Astrocyte (in vitro differentiated cells and primary cell): Measurements from ENCODE around the gene ARAP2. TPM values are rescaled to one million over a fixed set of nuclear protein-coding genes. Genes with fewer than 3 reads are reported as not detected.

Experiments
- DNase-seq: peaks from one replicate; pipeline ENCODE4 v3.0.0-alpha.2; 2010; ENCODE audit warnings: low read depth
- FAIRE-seq: peaks from 2 replicates; lab custom pipeline; 2011; peaks lifted over from hg19 to GRCh38; lab: Jason Lieb, UNC
- H2AFZ ChIP-seq: 2 replicates; pipeline ENCODE4 v1.6.0; 2012; ENCODE audit warnings: low read depth, low read length, inconsistent platforms
- H3K27ac ChIP-seq: 2 replicates; pipeline ENCODE4 v1.5.1; 2011; ENCODE audit warnings: low read depth, low read length, inconsistent platforms
- H3K27me3 ChIP-seq: 2 replicates; pipeline ENCODE4 v1.6.0; 2011; ENCODE audit warnings: low read length, inconsistent platforms; ENCODE audit not compliant: insufficient read depth
- H3K36me3 ChIP-seq: 2 replicates; pipeline ENCODE4 v1.5.1; 2011; ENCODE audit warnings: low read length, inconsistent platforms; ENCODE audit not compliant: insufficient read depth
- H3K4me1 ChIP-seq: 2 replicates; pipeline ENCODE4 v1.5.1; 2011; ENCODE audit warnings: low read length, inconsistent platforms; ENCODE audit not compliant: insufficient read depth
- H3K4me2 ChIP-seq: 2 replicates; pipeline ENCODE4 v1.6.0; 2012; ENCODE audit warnings: low read length, inconsistent platforms
- H3K4me3 ChIP-seq: 2 replicates; pipeline ENCODE4 v1.5.1; 2011; ENCODE audit warnings: low read depth, mild to moderate bottlenecking, low read length, inconsistent platforms; ENCODE audit not compliant: insufficient read depth
- H3K79me2 ChIP-seq: 2 replicates; pipeline ENCODE4 v1.6.0; 2012; ENCODE audit warnings: mild to moderate bottlenecking, low read length, inconsistent platforms; ENCODE audit not compliant: insufficient read depth
- H3K9ac ChIP-seq: 2 replicates; pipeline ENCODE4 v1.6.0; 2012; ENCODE audit warnings: mild to moderate bottlenecking, low read length, inconsistent platforms
- H3K9me3 ChIP-seq: 2 replicates; pipeline ENCODE4 v1.5.1; 2012; ENCODE audit warnings: low read depth, mild to moderate bottlenecking, low read length, inconsistent platforms; ENCODE audit not compliant: insufficient read depth
- H4K20me1 ChIP-seq: 2 replicates; pipeline ENCODE4 v1.6.0; 2012; ENCODE audit warnings: low read length, inconsistent platforms; ENCODE audit not compliant: insufficient read depth
- H3K27ac Mint-ChIP-seq: one replicate; pipeline ENCODE4 v1.8.0; 2021; ENCODE audit warnings: mild to moderate bottlenecking, mixed read lengths; ENCODE audit not compliant: unreplicated experiment
- H3K27me3 Mint-ChIP-seq: one replicate; pipeline ENCODE4 v1.8.0; 2021; ENCODE audit warnings: low read depth, mixed read lengths; ENCODE audit not compliant: unreplicated experiment
- H3K36me3 Mint-ChIP-seq: one replicate; pipeline ENCODE4 v1.8.0; 2021; ENCODE audit warnings: low read depth, mixed read lengths; ENCODE audit not compliant: unreplicated experiment
- H3K4me1 Mint-ChIP-seq: one replicate; pipeline ENCODE4 v1.8.0; 2021; ENCODE audit warnings: low read depth, mixed read lengths; ENCODE audit not compliant: unreplicated experiment
- H3K4me3 Mint-ChIP-seq: one replicate; pipeline ENCODE4 v1.8.0; 2021; ENCODE audit warnings: mild to moderate bottlenecking, moderate library complexity, mixed read lengths; ENCODE audit not compliant: unreplicated experiment
- H3K9me3 Mint-ChIP-seq: one replicate; pipeline ENCODE4 v1.8.0; 2021; ENCODE audit warnings: mild to moderate bottlenecking, mixed read lengths; ENCODE audit not compliant: unreplicated experiment
- CTCF ChIP-seq: IDR thresholded peaks from 2 replicates; pipeline ENCODE4 v1.5.1; 2011; ENCODE audit warnings: low read depth, mild to moderate bottlenecking, inconsistent platforms, low read length, moderate library complexity; ENCODE audit not compliant: insufficient read depth
- EZH2 ChIP-seq: IDR thresholded peaks from 2 replicates; pipeline ENCODE4 v1.6.1; 2012; ENCODE audit warnings: mild to moderate bottlenecking, low read length, inconsistent platforms; ENCODE audit not compliant: insufficient read depth
- total RNA-seq: library from RNA; stranded (reverse); gene quantifications from 2 replicates; pipeline ENCODE4 v1.2.1, GENCODE V29; 2021

The ARAP2 gene
- total RNA-seq, 1 donor from 2014 or later: 9.6 TPM

- DNase-seq (no peak), FAIRE-seq (no peak)
- Histone ChIP-seq H4K20me1 (no peaks in the 10 kb centered on the region), H3K4me2 (no peak overlapping the region), H3K4me1 (no peaks in the 10 kb centered on the region), H3K4me3 (no peak overlapping the region), H3K27me3 (no peaks in the 10 kb centered on the region), H3K9me3 (no peaks in the 10 kb centered on the region), H3K9ac (no peak overlapping the region), H3K27ac (no peak overlapping the region), H3K36me3 (no peaks in the 10 kb centered on the region), H2AFZ (no peak overlapping the region), H3K79me2 (no peaks in the 10 kb centered on the region)
- Mint-ChIP-seq H3K4me1 (no peaks in the 10 kb centered on the region), H3K27me3 (no peaks in the 10 kb centered on the region), H3K9me3 (no peaks in the 10 kb centered on the region), H3K27ac (no peak overlapping the region), H3K4me3 (no peak overlapping the region), H3K36me3 (no peaks in the 10 kb centered on the region)
- no peak for TF ChIP-seq CTCF
- no peak for TF ChIP-seq EZH2
These were observed 69.7 kb downstream of the ARAP2 start for GRCh38 chr4:36174570-36174969.

GRCh38 chr4:36173905-36174304 lies 70.4 kb downstream of the ARAP2 start:
- Histone ChIP-seq H3K9ac (no peak overlapping the region), H3K79me2 (no peaks in the 10 kb centered on the region), H2AFZ (no peak overlapping the region), H3K4me3 (no peak overlapping the region), H3K4me2 (no peak overlapping the region), H3K9me3 (no peaks in the 10 kb centered on the region), H4K20me1 (no peaks in the 10 kb centered on the region), H3K4me1 (no peaks in the 10 kb centered on the region), H3K27ac (no peak overlapping the region), H3K27me3 (no peaks in the 10 kb centered on the region), H3K36me3 (no peaks in the 10 kb centered on the region)
- Mint-ChIP-seq H3K4me1 (no peaks in the 10 kb centered on the region), H3K27ac (no peak overlapping the region), H3K27me3 (no peaks in the 10 kb centered on the region), H3K36me3 (no peaks in the 10 kb centered on the region), H3K9me3 (no peaks in the 10 kb centered on the region), H3K4me3 (no peak overlapping the region)
- FAIRE-seq (no peak), DNase-seq (peak; percentile 5)
- no peak for TF ChIP-seq EZH2
- no peak for TF ChIP-seq CTCF

GRCh38 chr4:36172656-36173055 lies 71.7 kb downstream of the ARAP2 start:
- H3K9me3 Mint-ChIP-seq: no peaks in the 10 kb centered on the region
- peaks cover 4% of the 10 kb centered on the region for H3K4me1 Mint-ChIP-seq
- Histone ChIP-seq H3K9ac (no peak overlapping the region), H3K9me3 (no peaks in the 10 kb centered on the region), H3K27me3 (no peaks in the 10 kb centered on the region), H3K4me1 (no peaks in the 10 kb centered on the region), H3K4me2 (no peak overlapping the region), H3K36me3 (no peaks in the 10 kb centered on the region), H2AFZ (no peak overlapping the region), H4K20me1 (no peaks in the 10 kb centered on the region), H3K79me2 (no peaks in the 10 kb centered on the region), H3K4me3 (no peak overlapping the region), H3K27ac (no peak overlapping the region)
- H3K27me3 Mint-ChIP-seq: no peaks in the 10 kb centered on the region
- no peak for DNase-seq
- H3K4me3 Mint-ChIP-seq: no peak overlapping the region
- FAIRE-seq: no peak
- H3K36me3 Mint-ChIP-seq: no peaks in the 10 kb centered on the region
- TF ChIP-seq CTCF (no peak), EZH2 (no peak)
- no peak overlapping the region for H3K27ac Mint-ChIP-seq
